Right lobe of liver (tissue), 6 donors: Measurements from ENCODE around the gene DPP6. TPM values are rescaled to one million over a fixed set of nuclear protein-coding genes. Genes with fewer than 3 reads are reported as not detected.

Source experiments
- ATAC-seq, 4 donors: fragments of 200-7000 bp; cut with Tn5 transposase; one replicate each; pipeline ENCODE4 v1.9.1; 2020; ENCODE audit warnings: mild to moderate bottlenecking in 4 of 4, moderate library complexity in 4 of 4
- DNase-seq, 3 donors: peaks; one replicate each; pipeline ENCODE4 v3.0.0-alpha.2; 2020
- H3K27ac ChIP-seq, 3 donors: fragments of 200-600 bp; one replicate each; pipeline ENCODE4 v1.8.0; 2022
- H3K27me3 ChIP-seq, 2 donors: fragments of 200-600 bp; one replicate each; pipeline ENCODE4 v1.8.0; 2022
- H3K36me3 ChIP-seq, 4 donors: fragments of 200-600 bp; sonication (generic) in 1 of 4; one replicate each; pipeline versions ENCODE4 v1.5.1 to v1.8.0; 2017 to 2022; ENCODE audit warnings: control low read depth in 1 of 4
- H3K4me1 ChIP-seq, 4 donors: fragments of 200-600 bp; sonication (generic) in 1 of 4; one replicate each; pipeline versions ENCODE4 v1.5.1 to v1.8.0; 2017 to 2022; ENCODE audit warnings: control low read depth in 1 of 4
- H3K4me3 ChIP-seq, 3 donors: fragments of 200-600 bp; one replicate each; pipeline ENCODE4 v1.8.0; 2022
- H3K9me3 ChIP-seq, 4 donors: fragments of 200-600 bp; sonication (generic) in 1 of 4; one replicate each; pipeline versions ENCODE4 v1.5.1 to v1.8.0; 2017 to 2022; ENCODE audit warnings: control low read depth in 1 of 4
- POLR2A ChIP-seq: fragments of 450-650 bp; IDR thresholded peaks from one replicate; pipeline ENCODE4 v1.6.1; 2017; ENCODE audit warnings: antibody characterized with exemption, mild to moderate bottlenecking
- WGBS: methylation state at CpG from one replicate; pipeline ENCODE4 v1.1.6; 2018; ENCODE audit warnings: low coverage, low lambda C conversion rate; ENCODE audit not compliant: insufficient coverage; ENCODE audit errors: missing lambda C conversion rate; 5-methylcytosine and 5-hydroxymethylcytosine counted together
- intact Hi-C, 2 donors: fragments of 100-400 bp; cut with DNase I; formaldehyde crosslinking; loops; one replicate each; pipeline versions ENCODE4 v1.11.2 to v1.14.1; 2022
- total RNA-seq, 6 experiments: library from RNA; depleted of rRNA in 2 of 6; stranded (reverse); fragments of >200 nt in 2 of 6; fragmentation: NEBNext Ultra II Directional in 3 of 6; extraction: Animal tissue kit (Norgen Biotek cat#: 25700) in 3 of 6; gene quantifications; one replicate each; pipeline versions ENCODE4 v1.1.0 to v1.2.4, GENCODE V29; 2016 to 2023
- TF ChIP-seq, protein P1 (sequence below), 4 donors: fragments of 200-600 bp in 3 of 4; fragments of 450-650 bp in 1 of 4; IDR thresholded peaks; one replicate each; pipeline versions ENCODE4 v1.5.1 to v1.8.0; 2016 to 2022; ENCODE audit warnings: antibody characterized with exemption in 4 of 4, mild to moderate bottlenecking in 2 of 4
- donor health status: DM: no; HTN: yes; CAD: no.
- donor health status: DM: no; HTN: no; CAD: no.
- donor health status: DM: no; HTN: no; CAD: no.
- donor health status: DM: no; HTN: yes; CAD: no.
- donor health status: DM: no; HTN: yes; CAD: no.

The DPP6 gene
- total RNA-seq, 6 experiments from 2014 or later = not detected

DNA sequence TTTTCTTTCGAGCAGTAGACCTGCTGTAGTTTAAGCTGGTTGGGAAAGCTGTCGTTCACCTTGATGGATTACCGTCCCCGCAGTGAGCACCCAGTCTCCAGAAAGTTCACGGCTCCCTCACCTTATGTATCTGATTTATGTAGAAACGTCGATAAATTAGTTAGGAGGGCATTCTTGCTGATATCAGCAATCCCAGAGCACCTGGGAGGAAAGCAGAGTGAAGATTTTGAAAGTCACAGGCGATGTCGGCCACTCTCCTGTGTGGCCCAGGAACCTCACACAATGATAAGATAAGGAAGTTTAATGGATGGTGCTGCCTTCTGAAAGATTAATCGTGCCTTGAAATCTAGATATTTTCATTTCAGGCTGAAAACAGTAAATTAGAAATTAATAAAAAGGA is 336.8 kb downstream of the DPP6 start:
- TF ChIP-seq, protein P1, sequence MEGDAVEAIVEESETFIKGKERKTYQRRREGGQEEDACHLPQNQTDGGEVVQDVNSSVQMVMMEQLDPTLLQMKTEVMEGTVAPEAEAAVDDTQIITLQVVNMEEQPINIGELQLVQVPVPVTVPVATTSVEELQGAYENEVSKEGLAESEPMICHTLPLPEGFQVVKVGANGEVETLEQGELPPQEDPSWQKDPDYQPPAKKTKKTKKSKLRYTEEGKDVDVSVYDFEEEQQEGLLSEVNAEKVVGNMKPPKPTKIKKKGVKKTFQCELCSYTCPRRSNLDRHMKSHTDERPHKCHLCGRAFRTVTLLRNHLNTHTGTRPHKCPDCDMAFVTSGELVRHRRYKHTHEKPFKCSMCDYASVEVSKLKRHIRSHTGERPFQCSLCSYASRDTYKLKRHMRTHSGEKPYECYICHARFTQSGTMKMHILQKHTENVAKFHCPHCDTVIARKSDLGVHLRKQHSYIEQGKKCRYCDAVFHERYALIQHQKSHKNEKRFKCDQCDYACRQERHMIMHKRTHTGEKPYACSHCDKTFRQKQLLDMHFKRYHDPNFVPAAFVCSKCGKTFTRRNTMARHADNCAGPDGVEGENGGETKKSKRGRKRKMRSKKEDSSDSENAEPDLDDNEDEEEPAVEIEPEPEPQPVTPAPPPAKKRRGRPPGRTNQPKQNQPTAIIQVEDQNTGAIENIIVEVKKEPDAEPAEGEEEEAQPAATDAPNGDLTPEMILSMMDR (IDR thresholded peaks at IDR 0.05) = no peak
- no peak for TF ChIP-seq POLR2A
- H3K9me3 ChIP-seq = no peaks in the 10 kb centered on the region
- intact Hi-C loops = no loop called here
- ATAC-seq (no peak), DNase-seq (no peak)
- no peak overlapping the region for H3K27ac ChIP-seq
- 18% methylated on average over 10 of the region's 10 CpGs for WGBS
- H3K4me1 ChIP-seq = no peaks in the 10 kb centered on the region
- H3K36me3 ChIP-seq = no peaks in the 10 kb centered on the region
- no peak overlapping the region for H3K4me3 ChIP-seq
- H3K27me3 ChIP-seq = no peaks in the 10 kb centered on the region

DNA sequence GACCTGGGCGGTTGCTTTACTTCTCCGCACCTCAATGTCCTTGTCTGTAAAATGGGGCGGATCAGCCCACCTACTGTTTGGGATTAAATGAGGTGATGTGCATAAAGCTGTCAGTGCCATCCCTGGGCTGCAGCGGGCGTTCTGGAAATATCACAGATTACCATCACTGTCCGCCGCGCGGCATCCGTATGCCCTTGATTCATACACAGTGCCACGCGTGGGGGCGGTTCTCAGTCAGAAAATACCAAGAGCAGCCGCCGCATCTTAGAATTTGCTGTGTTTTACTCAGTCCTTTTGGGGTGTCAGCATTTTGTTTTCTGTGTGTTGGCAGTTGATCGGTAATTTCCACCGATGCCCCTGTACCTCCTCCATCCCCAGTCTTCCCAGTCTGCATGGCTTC is 338.8 kb downstream of the DPP6 start:
- ATAC-seq (no peak), DNase-seq (no peak)
- Histone ChIP-seq H3K27ac (no peak overlapping the region), H3K4me1 (no peaks in the 10 kb centered on the region), H3K27me3 (no peaks in the 10 kb centered on the region), H3K4me3 (no peak overlapping the region), H3K9me3 (no peaks in the 10 kb centered on the region), H3K36me3 (no peaks in the 10 kb centered on the region)
- no peak for TF ChIP-seq POLR2A
- TF ChIP-seq, protein P1 (IDR thresholded peaks at IDR 0.05) = no peak
- 95% methylated on average over 13 of the region's 17 CpGs for WGBS
- intact Hi-C loops = no loop called here

DNA sequence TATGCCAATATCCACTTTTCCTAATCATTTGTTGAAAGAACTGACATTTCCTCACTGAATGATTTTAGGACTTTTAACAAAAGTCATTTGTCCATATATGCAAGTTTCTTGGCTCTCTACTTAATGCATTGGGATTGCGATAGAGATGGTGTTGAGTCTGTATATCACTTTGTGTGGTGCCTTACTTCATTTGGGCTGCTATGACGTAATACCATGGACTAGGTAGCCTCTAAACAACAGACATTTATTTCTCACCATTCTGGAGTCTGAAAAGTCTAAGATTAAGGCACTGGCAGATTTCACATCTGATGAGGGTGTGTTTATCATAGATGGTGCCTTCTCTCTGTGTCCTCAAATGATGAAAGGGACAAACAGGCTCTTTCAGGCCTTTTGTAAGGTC is 342.6 kb downstream of the DPP6 start:
- Histone ChIP-seq H3K4me1 (no peaks in the 10 kb centered on the region), H3K4me3 (no peak overlapping the region), H3K27me3 (no peaks in the 10 kb centered on the region), H3K9me3 (no peaks in the 10 kb centered on the region), H3K36me3 (no peaks in the 10 kb centered on the region), H3K27ac (no peak overlapping the region)
- ATAC-seq = no peak
- intact Hi-C loops = no loop called here
- 67% methylated on average over 2 of the region's 2 CpGs for WGBS
- TF ChIP-seq, protein P1 (IDR thresholded peaks at IDR 0.05) = no peak
- no peak for TF ChIP-seq POLR2A
- no peak for DNase-seq

DNA sequence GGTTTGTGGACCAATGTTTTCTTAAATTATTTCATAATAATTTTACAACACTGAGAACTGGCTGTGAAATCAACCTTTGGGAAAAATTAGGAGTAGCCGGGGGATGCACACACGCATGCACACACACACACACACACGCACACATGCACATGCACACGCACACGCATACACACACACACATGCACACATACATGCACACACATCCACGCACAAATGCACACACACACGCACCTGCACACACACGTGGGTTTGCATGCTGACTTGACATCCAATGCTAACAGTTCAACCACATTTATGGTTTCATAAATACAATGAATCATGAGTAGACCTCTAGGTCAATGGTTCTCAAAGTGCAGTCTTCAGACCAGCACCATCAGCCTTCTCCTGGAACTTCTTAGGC is 354.1 kb downstream of the DPP6 start:
- intact Hi-C loops = no loop called here
- Histone ChIP-seq H3K9me3 (no peaks in the 10 kb centered on the region), H3K4me1 (no peaks in the 10 kb centered on the region), H3K27ac (no peak overlapping the region), H3K36me3 (no peaks in the 10 kb centered on the region), H3K27me3 (no peaks in the 10 kb centered on the region), H3K4me3 (no peak overlapping the region)
- WGBS = 71% methylated on average over 8 of the region's 8 CpGs
- ATAC-seq = no peak
- DNase-seq = no peak
- TF ChIP-seq, protein P1 (IDR thresholded peaks at IDR 0.05) = no peak
- no peak for TF ChIP-seq POLR2A

DNA sequence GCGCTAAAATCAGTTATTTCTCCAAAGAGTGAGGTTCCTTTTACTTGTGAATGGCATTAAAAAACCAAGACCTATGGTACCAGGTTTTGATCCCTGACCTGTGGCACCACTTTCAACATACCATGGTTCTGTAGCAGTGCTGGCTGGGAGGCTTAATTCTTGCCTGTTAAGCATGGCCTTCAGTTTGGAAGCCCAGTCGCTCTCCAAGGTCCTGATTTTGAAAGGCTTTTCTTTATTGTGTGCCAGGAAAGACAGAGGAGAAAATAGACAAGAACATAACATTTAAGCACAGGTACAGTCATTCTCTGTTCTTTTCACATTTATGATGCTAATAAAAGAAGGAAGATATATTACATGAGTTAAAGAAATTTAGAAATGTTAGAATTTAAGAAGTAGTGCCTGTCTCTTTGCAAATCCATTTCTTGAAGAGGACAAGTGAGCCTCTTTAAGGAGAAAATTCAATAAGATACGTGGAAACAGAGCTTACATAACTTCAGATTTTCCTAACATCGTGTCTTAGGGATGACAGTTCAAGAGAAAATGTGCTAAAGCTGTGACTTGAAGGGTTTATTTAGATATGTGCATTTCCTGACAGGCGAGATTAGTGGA is 357.6 kb downstream of the DPP6 start:
- no peaks in the 10 kb centered on the region for H3K4me1 ChIP-seq
- 42% methylated on average over 5 of the region's 5 CpGs for WGBS
- H3K36me3 ChIP-seq = no peaks in the 10 kb centered on the region
- TF ChIP-seq POLR2A = no peak
- TF ChIP-seq, protein P1 (IDR thresholded peaks at IDR 0.05) = no peak
- H3K27ac ChIP-seq = no peak overlapping the region
- intact Hi-C loops = no loop called here
- no peaks in the 10 kb centered on the region for H3K9me3 ChIP-seq
- ATAC-seq = peak in 1 of 4 donors; percentile 47
- no peaks in the 10 kb centered on the region for H3K27me3 ChIP-seq
- H3K4me3 ChIP-seq = no peak overlapping the region
- no peak for DNase-seq
